RWPE2 (cell line): ENCODE results near the gene SPHK1.

Source experiments
- ATAC-seq: fragments of 200-7000 bp; cut with Tn5 transposase; 3 replicates; pipeline ENCODE4 v1.9.1; 2021; ENCODE audit warnings: low read depth
- DNase-seq: peaks from one replicate; pipeline ENCODE4 v3.0.0-alpha.2; 2020; ENCODE audit warnings: low spot score
- H3K27ac ChIP-seq: fragments of 450-650 bp; 2 replicates; pipeline ENCODE4 v1.5.1; 2017; ENCODE audit warnings: mild to moderate bottlenecking; ENCODE audit not compliant: poor library complexity, severe bottlenecking
- H3K27me3 ChIP-seq: fragments of 250-450 bp; sonication (Bioruptor Pico); 2 replicates; pipeline ENCODE4 v1.5.1; 2021; ENCODE audit warnings: mild to moderate bottlenecking, moderate library complexity; ENCODE audit not compliant: insufficient read depth, poor library complexity, severe bottlenecking
- H3K36me3 ChIP-seq: fragments of 250-450 bp; sonication (Bioruptor Pico); 2 replicates; pipeline ENCODE4 v1.5.1; 2020; ENCODE audit warnings: low read depth, mild to moderate bottlenecking, moderate library complexity
- H3K4me1 ChIP-seq: fragments of 250-450 bp; sonication (Bioruptor Pico); 2 replicates; pipeline ENCODE4 v1.5.1; 2021; ENCODE audit warnings: mild to moderate bottlenecking, moderate library complexity; ENCODE audit not compliant: insufficient read depth, poor library complexity, severe bottlenecking
- H3K4me3 ChIP-seq: fragments of 250-450 bp; sonication (Bioruptor Pico); 2 replicates; pipeline ENCODE4 v1.5.1; 2021; ENCODE audit warnings: mild to moderate bottlenecking, moderate library complexity; ENCODE audit not compliant: severe bottlenecking
- H3K9me3 ChIP-seq: fragments of 250-450 bp; sonication (Bioruptor Pico); 2 replicates; pipeline ENCODE4 v1.5.1; 2021; ENCODE audit warnings: mild to moderate bottlenecking, moderate library complexity; ENCODE audit not compliant: severe bottlenecking
- TF ChIP-seq, protein P1 (sequence below): fragments of 450-650 bp; IDR thresholded peaks from one replicate; pipeline ENCODE4 v1.5.1; 2017; ENCODE audit warnings: mild to moderate bottlenecking, moderate library complexity; ENCODE audit not compliant: poor library complexity, severe bottlenecking

SPHK1 gene, protein sequence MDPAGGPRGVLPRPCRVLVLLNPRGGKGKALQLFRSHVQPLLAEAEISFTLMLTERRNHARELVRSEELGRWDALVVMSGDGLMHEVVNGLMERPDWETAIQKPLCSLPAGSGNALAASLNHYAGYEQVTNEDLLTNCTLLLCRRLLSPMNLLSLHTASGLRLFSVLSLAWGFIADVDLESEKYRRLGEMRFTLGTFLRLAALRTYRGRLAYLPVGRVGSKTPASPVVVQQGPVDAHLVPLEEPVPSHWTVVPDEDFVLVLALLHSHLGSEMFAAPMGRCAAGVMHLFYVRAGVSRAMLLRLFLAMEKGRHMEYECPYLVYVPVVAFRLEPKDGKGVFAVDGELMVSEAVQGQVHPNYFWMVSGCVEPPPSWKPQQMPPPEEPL

DNA sequence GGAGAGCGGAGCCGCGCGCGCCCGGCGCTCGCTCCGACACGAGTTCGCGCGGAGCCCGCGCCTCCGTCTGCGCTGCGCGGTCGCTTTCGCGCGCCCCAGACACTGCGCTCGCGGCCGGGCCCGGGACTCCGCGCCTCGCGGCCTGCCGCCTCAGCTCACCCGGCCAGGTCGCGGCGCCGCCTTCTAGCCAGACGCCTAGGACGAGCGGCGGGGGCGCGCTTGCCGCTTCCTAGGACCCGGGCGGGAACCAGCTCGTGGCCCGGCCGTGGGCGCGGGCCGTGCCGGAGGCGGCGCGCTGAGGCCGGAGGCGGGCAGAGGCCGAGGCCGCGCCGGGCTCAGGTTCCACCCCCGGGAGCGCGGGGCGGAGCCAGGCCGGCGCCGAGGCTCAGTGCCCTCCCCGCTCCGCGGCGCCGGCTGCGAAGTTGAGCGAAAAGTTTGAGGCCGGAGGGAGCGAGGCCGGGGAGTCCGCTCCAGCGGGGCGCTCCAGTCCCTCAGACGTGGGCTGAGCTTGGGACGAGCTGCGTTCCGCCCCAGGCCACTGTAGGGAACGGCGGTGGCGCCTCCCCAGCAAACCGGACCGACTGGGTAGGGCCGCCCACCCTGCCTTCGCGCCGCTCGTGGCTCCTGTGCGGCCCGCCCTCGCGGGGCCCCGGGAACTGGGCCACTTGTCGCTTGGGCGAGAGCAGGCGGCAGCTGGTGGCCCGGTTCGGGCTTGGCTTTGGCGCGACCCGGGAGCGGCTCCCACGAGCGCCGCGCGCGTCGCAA, at the start of gene SPHK1:
Gene SPHK1, plus strand, starts transcription at position 388 of the 765 bp plus-strand sequence. CDS start 1,036 bp downstream, outside the sequence.
- H3K27ac ChIP-seq: peak within 1 kb of the TSS; percentile 84
- H3K4me3 ChIP-seq: peak within 1 kb of the TSS; percentile 49
- ATAC-seq (peak; percentile 60), DNase-seq (peak; percentile 81)
- no peaks in the 10 kb centered on the region for H3K4me1 ChIP-seq
- no peaks in the 10 kb centered on the region for H3K9me3 ChIP-seq
- H3K27me3 ChIP-seq: no peaks in the 10 kb centered on the region
- H3K36me3 ChIP-seq: peaks cover 13% of the 10 kb centered on the region
- TF ChIP-seq, protein P1, sequence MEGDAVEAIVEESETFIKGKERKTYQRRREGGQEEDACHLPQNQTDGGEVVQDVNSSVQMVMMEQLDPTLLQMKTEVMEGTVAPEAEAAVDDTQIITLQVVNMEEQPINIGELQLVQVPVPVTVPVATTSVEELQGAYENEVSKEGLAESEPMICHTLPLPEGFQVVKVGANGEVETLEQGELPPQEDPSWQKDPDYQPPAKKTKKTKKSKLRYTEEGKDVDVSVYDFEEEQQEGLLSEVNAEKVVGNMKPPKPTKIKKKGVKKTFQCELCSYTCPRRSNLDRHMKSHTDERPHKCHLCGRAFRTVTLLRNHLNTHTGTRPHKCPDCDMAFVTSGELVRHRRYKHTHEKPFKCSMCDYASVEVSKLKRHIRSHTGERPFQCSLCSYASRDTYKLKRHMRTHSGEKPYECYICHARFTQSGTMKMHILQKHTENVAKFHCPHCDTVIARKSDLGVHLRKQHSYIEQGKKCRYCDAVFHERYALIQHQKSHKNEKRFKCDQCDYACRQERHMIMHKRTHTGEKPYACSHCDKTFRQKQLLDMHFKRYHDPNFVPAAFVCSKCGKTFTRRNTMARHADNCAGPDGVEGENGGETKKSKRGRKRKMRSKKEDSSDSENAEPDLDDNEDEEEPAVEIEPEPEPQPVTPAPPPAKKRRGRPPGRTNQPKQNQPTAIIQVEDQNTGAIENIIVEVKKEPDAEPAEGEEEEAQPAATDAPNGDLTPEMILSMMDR: no peak

DNA sequence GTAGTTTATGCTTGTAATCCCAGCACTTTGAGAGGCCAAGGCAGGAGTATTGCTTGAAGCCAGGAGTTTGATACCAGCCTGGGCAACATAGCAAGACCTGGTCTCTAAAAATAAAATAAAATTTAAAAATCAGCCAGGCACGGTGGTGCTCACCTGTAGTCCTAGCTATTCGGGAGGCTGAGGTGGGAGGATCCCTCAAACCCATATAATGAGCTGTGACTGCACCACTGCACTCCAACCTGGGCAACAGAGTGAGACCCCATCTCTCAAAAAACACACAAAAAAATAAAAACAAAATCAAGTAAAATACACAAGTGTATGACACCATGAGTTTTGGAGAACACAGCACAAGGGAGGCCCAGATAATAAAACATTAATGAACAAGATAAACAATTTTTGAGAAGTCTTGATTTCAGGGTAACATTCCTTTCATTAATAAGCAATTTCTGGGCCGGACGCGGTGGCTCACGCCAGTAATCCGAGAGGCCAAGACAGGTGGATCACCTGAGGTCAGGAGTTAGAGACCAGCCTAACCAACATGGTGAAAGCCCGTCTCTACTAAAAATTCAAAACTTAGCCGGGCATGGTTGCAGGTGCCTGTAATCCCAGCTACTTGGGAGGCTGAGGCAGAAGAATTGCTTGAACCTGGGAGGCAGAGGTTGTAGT, 48.6 kb upstream of the SPHK1 start:
- DNase-seq: no peak
- Histone ChIP-seq H3K27me3 (no peaks in the 10 kb centered on the region), H3K27ac (no peak overlapping the region), H3K9me3 (no peaks in the 10 kb centered on the region), H3K36me3 (peaks cover 32% of the 10 kb centered on the region), H3K4me1 (no peaks in the 10 kb centered on the region), H3K4me3 (no peak overlapping the region)
- TF ChIP-seq, protein P1: no peak
- ATAC-seq: no peak

DNA sequence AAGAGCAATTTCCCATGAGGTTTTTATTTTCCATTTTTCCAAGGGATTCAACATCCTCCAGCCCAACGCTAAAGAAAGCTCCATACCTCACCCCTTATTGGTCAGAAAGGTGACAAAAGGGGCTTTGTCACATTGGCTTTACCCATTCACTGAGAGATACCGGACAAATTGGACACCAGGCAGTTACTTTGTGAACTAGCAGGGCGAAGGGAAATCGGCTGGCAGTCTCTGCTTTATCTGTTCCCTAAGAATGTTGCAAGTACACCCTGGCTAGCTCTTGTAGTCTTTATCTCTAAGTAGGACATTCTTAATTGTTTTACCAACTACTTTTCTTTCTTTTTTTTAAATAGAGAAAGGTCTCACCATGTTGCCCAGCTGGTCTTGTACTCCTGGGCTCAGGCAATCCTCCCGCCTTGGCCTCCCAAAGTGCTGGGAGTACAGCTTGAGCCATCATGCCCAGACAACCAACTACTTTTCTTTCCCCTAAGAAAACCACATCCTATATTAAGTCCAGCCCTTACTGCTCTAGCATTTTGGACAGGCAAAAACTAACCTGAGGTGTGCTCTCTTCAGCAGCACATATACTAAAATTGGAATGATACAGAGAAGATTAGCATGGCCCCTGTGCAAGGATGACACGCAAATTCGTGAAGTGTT, 47.5 kb upstream of the SPHK1 start:
- H3K27me3 ChIP-seq: no peaks in the 10 kb centered on the region
- H3K4me3 ChIP-seq: no peak overlapping the region
- H3K9me3 ChIP-seq: no peaks in the 10 kb centered on the region
- ATAC-seq: no peak
- no peak overlapping the region for H3K27ac ChIP-seq
- DNase-seq: no peak
- no peaks in the 10 kb centered on the region for H3K4me1 ChIP-seq
- TF ChIP-seq, protein P1: no peak
- peaks cover 29% of the 10 kb centered on the region for H3K36me3 ChIP-seq

DNA sequence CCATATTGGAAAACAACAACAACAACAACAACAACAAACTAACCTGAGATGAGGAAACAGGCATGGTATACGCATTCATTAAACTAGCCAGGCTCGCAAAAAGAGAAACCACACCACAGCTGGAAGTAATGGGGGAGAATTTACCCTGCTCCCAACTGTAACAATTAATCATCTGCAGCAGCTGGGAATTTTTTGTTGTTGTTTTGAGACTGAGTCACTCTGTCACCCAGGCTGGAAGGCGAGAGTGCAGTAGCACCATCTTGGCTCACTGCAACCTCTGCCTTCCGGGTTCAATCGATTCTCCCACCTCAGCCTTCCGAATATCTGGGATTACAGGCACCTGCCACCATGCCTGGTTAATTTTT, 47.0 kb upstream of the SPHK1 start:
- no peaks in the 10 kb centered on the region for H3K4me1 ChIP-seq
- no peaks in the 10 kb centered on the region for H3K9me3 ChIP-seq
- H3K36me3 ChIP-seq: peaks cover 25% of the 10 kb centered on the region
- H3K27me3 ChIP-seq: no peaks in the 10 kb centered on the region
- no peak overlapping the region for H3K27ac ChIP-seq
- no peak overlapping the region for H3K4me3 ChIP-seq
- ATAC-seq (no peak), DNase-seq (no peak)
- TF ChIP-seq, protein P1: no peak
